K562 (cell line): ENCODE results near the gene HDAC9.

Source experiments
- CTCF ChIP-seq, 3 experiments: IDR thresholded peaks in 2 of 3; conservative IDR thresholded peaks in 1 of 3; 2 replicates each; pipeline ENCODE4 v1.5.1; 2011 to 2012; ENCODE audit warnings: low read length in 3 of 3, mild to moderate bottlenecking in 3 of 3, control low read depth in 2 of 3, improper control_type of control experiment in 1 of 3, inconsistent platforms in 1 of 3, low read depth in 1 of 3, mixed read lengths in 1 of 3, moderate library complexity in 1 of 3; ENCODE audit not compliant: insufficient read depth in 2 of 3
- FOS ChIP-seq: IDR thresholded peaks from 3 replicates; pipeline ENCODE4 v1.6.1; 2011; ENCODE audit not compliant: insufficient read length; ENCODE audit errors: extremely low read depth
- IRF2 ChIP-seq: sonication (generic); formaldehyde crosslinking; IDR thresholded peaks from 2 replicates; pipeline ENCODE4 v1.8.1; 2022; ENCODE audit warnings: mild to moderate bottlenecking, missing genetic modification reagents
- MXI1 ChIP-seq: IDR thresholded peaks from 2 replicates; pipeline ENCODE4 v1.6.1; 2011; ENCODE audit warnings: low read depth, mild to moderate bottlenecking, improper control_type of control experiment, low read length
- MYNN ChIP-seq, 2 experiments: sonication (generic); formaldehyde crosslinking in 1 of 2; IDR thresholded peaks; 2 replicates each; pipeline versions ENCODE4 v1.5.0 to v1.6.1; 2016 to 2020; ENCODE audit warnings: antibody characterized with exemption in 1 of 2, missing genetic modification reagents in 1 of 2
- NFE2 ChIP-seq: IDR thresholded peaks from 2 replicates; pipeline ENCODE4 v1.6.1; 2014; ENCODE audit warnings: antibody characterized with exemption, low read depth
- THRA ChIP-seq: fragments of 450-650 bp; IDR thresholded peaks from 2 replicates; pipeline ENCODE4 v1.6.1; 2017; ENCODE audit warnings: mild to moderate bottlenecking, moderate library complexity
- ZNF318 ChIP-seq, 2 experiments: fragments of 450-650 bp; IDR thresholded peaks; 2 replicates each; pipeline ENCODE4 v1.6.1; 2016; ENCODE audit warnings: mild to moderate bottlenecking in 2 of 2, borderline replicate concordance in 1 of 2, low read depth in 1 of 2, moderate library complexity in 1 of 2

- TF ChIP-seq MYNN (IDR thresholded peaks at IDR 0.05) (no peak), MYNN (CRISPR knock-in tag; IDR thresholded peaks at IDR 0.05) (no peak), NFE2 (no peak), FOS (no peak), CTCF (IDR thresholded peaks at IDR 0.05 in 2 of 3, conservative IDR thresholded peaks at IDR 0.05 in 1 of 3; ENCODE audit: insufficient read depth in 2 of 3, low read depth in 1 of 3, low read length in 3 of 3) (no peak), ZNF318 (IDR thresholded peaks at IDR 0.05; ENCODE audit: borderline replicate concordance in 1 of 2, low read depth in 1 of 2) (no peak), IRF2 (CRISPR knock-in tag) (no peak), THRA (no peak), MXI1 (no peak)
Observed at GRCh38 chr7:18831943-18832342, 336.4 kb downstream of the HDAC9 start.
